CD4-positive, alpha-beta T cell (primary cell): ENCODE data around the gene NUDT3. TPM values are rescaled to one million over a fixed set of nuclear protein-coding genes. Genes with fewer than 3 reads are reported as not detected.

ENCODE experiments used
- ATAC-seq: fragments of 200-7000 bp; cut with Tn5 transposase; one replicate; pipeline ENCODE4 v1.10.0; 2022; ENCODE audit warnings: mild to moderate bottlenecking; ENCODE audit not compliant: poor library complexity
- CTCF ChIA-PET: fragments of 350-600 bp; sonication (Branson Sonifier 250); formaldehyde crosslinking; loops from one replicate; lab custom pipeline; 2021; ENCODE audit warnings: antibody characterized with exemption, inconsistent platforms; lab: Charles Lee
- POLR2A ChIA-PET: fragments of 350-600 bp; sonication (Branson Sonifier 250); formaldehyde crosslinking; loops from one replicate; lab custom pipeline; 2021; ENCODE audit warnings: antibody characterized with exemption, inconsistent platforms; lab: Charles Lee
- DNase-seq, 14 experiments: peaks; one replicate each; pipeline ENCODE4 v3.0.0-alpha.2; 2013 to 2020; ENCODE audit warnings: mixed read lengths in 2 of 14
- H3K27ac ChIP-seq, 2 donors: one replicate each; pipeline versions ENCODE4 v1.5.1 to v1.7.0; 2013; ENCODE audit warnings: low read length in 2 of 2, low read depth in 1 of 2, mild to moderate bottlenecking in 1 of 2
- H3K27me3 ChIP-seq, 2 experiments: 1 replicate in 1 of 2; 2 replicates in 1 of 2; pipeline versions ENCODE4 v1.6.1 to v1.7.0; 2013; ENCODE audit warnings: low read length in 2 of 2, control low read depth in 1 of 2, mild to moderate bottlenecking in 1 of 2, moderate library complexity in 1 of 2; ENCODE audit not compliant: insufficient read depth in 2 of 2, control insufficient read depth in 1 of 2
- H3K36me3 ChIP-seq: one replicate; pipeline ENCODE4 v1.6.1; 2013; ENCODE audit warnings: low read length, control low read depth; ENCODE audit not compliant: insufficient read depth
- H3K4me1 ChIP-seq: one replicate; pipeline ENCODE4 v1.6.1; 2013; ENCODE audit warnings: low read length, control low read depth; ENCODE audit not compliant: insufficient read depth
- H3K4me3 ChIP-seq: one replicate; pipeline ENCODE4 v1.5.1; 2013; ENCODE audit warnings: mild to moderate bottlenecking, low read length, moderate library complexity
- H3K9me3 ChIP-seq, 2 experiments: 1 replicate in 1 of 2; 2 replicates in 1 of 2; pipeline versions ENCODE4 v1.6.1 to v1.7.0; 2013; ENCODE audit warnings: low read length in 2 of 2, mild to moderate bottlenecking in 2 of 2, control low read depth in 1 of 2, moderate library complexity in 1 of 2; ENCODE audit not compliant: control insufficient read depth in 1 of 2, insufficient read depth in 1 of 2
- H3K27ac Mint-ChIP-seq: one replicate; pipeline ENCODE4 v1.8.0; 2020; ENCODE audit warnings: mixed read lengths
- H3K27me3 Mint-ChIP-seq: one replicate; pipeline ENCODE4 v1.8.0; 2021; ENCODE audit warnings: mixed read lengths
- H3K36me3 Mint-ChIP-seq: one replicate; pipeline ENCODE4 v1.8.0; 2021; ENCODE audit warnings: low read depth, mixed read lengths
- H3K4me1 Mint-ChIP-seq: one replicate; pipeline ENCODE4 v1.8.0; 2021; ENCODE audit warnings: low read depth, mixed read lengths
- H3K4me3 Mint-ChIP-seq: one replicate; pipeline ENCODE4 v1.8.0; 2020; ENCODE audit warnings: mild to moderate bottlenecking, mixed read lengths
- H3K9me3 Mint-ChIP-seq: one replicate; pipeline ENCODE4 v1.8.0; 2020; ENCODE audit warnings: mixed read lengths
- CTCF ChIP-seq: fragments of 200-600 bp; IDR thresholded peaks from one replicate; pipeline ENCODE4 v1.8.0; 2022; ENCODE audit warnings: antibody characterized with exemption, mild to moderate bottlenecking
- intact Hi-C, 2 experiments: fragments of 100-400 bp; cut with DNase I in 1 of 2; cut with micrococcal nuclease in 1 of 2; formaldehyde crosslinking; loops; one replicate each; pipeline versions ENCODE4 v1.15.1 to v1.9.0; 2023 to 2025; cut with DNase I, micrococcal nuclease
- total RNA-seq, 174 experiments: library from RNA in 2 of 174; stranded (reverse) in 2 of 174; gene quantifications; one replicate each; pipeline ENCODE4 v1.2.3 and lab custom pipeline; 2021 to 2026

The NUDT3 gene
- total RNA-seq, 2 experiments from 2014 or later = 14.8 to 15.0 TPM

- Histone ChIP-seq H3K4me3 (no peak overlapping the region), H3K4me1 (peaks cover 7% of the 10 kb centered on the region), H3K36me3 (no peaks in the 10 kb centered on the region), H3K9me3 (no peaks in the 10 kb centered on the region), H3K27me3 (no peaks in the 10 kb centered on the region), H3K27ac (no peak overlapping the region)
- CTCF ChIA-PET = interaction anchor here (1.6 kb wide), 1 partner anchor 9 kb away, joined by 3 read pairs; no protein-coding TSS in a partner anchor
- peak; percentile 32 for ATAC-seq
- DNase-seq = peak in 4 of 14 experiments; percentile 3 to 52 (median 38)
- H3K27me3 Mint-ChIP-seq = no peaks in the 10 kb centered on the region
- H3K9me3 Mint-ChIP-seq = no peaks in the 10 kb centered on the region
- POLR2A ChIA-PET = interaction anchor here (0.6 to 1.2 kb wide), 3 partner anchors 22 to 1517 kb away, joined by 3 read pairs; partner anchors contain the start of gene NUDT3
- no peak for TF ChIP-seq CTCF
- H3K36me3 Mint-ChIP-seq = no peaks in the 10 kb centered on the region
- H3K27ac Mint-ChIP-seq = peak overlapping the region; percentile 56
- H3K4me3 Mint-ChIP-seq = peak overlapping the region; percentile 17
- intact Hi-C loops = no loop called here
- peaks cover 56% of the 10 kb centered on the region for H3K4me1 Mint-ChIP-seq
Observed at GRCh38 chr6:34315780-34316179, 76.7 kb downstream of the NUDT3 start.

DNA sequence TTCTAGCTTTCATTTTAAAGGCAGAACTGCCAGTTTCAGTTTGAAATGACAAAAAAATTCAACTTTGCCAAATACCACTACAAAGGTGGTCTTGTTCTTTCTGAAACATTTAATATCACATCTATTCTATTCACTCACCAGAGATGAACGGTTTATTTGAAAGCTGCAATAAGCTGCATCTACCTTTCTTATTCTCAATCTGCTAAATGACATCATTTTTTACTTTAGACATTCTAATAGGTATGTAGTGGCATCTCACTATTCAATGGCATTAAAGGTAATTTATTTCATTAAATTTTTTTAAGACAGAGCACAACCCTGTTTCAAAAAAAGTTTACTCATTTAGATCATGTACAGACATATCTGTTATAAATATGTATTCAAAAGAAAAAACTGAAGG, 77.2 kb downstream of the NUDT3 start:
- Mint-ChIP-seq H3K4me1 (peaks cover 56% of the 10 kb centered on the region), H3K36me3 (no peaks in the 10 kb centered on the region), H3K9me3 (no peaks in the 10 kb centered on the region), H3K4me3 (no peak overlapping the region), H3K27ac (peak overlapping the region; percentile 56), H3K27me3 (no peaks in the 10 kb centered on the region)
- H3K9me3 ChIP-seq = no peaks in the 10 kb centered on the region
- no peak overlapping the region for H3K27ac ChIP-seq
- intact Hi-C loops = no loop called here
- no peaks in the 10 kb centered on the region for H3K36me3 ChIP-seq
- POLR2A ChIA-PET = interaction anchor here (1.1 to 1.2 kb wide), 2 partner anchors 22 to 78 kb away, joined by 3 read pairs; partner anchors contain the start of gene NUDT3
- H3K27me3 ChIP-seq = no peaks in the 10 kb centered on the region
- H3K4me3 ChIP-seq = no peak overlapping the region
- H3K4me1 ChIP-seq = peaks cover 7% of the 10 kb centered on the region
- ATAC-seq = no peak
- DNase-seq = no peak
- TF ChIP-seq CTCF = no peak
- CTCF ChIA-PET = interaction anchor here (1.6 kb wide), 1 partner anchor 9 kb away, joined by 3 read pairs; no protein-coding TSS in a partner anchor

- TF ChIP-seq CTCF = no peak
- Histone ChIP-seq H3K27me3 (no peaks in the 10 kb centered on the region), H3K9me3 (no peaks in the 10 kb centered on the region), H3K36me3 (no peaks in the 10 kb centered on the region), H3K4me3 (no peak overlapping the region), H3K27ac (no peak overlapping the region), H3K4me1 (peaks cover 7% of the 10 kb centered on the region)
- Mint-ChIP-seq H3K4me1 (peaks cover 45% of the 10 kb centered on the region), H3K4me3 (no peak overlapping the region), H3K27me3 (no peaks in the 10 kb centered on the region), H3K27ac (no peak overlapping the region), H3K9me3 (no peaks in the 10 kb centered on the region), H3K36me3 (no peaks in the 10 kb centered on the region)
- intact Hi-C loops = no loop called here
- ATAC-seq = no peak
- DNase-seq = no peak
- CTCF ChIA-PET = no interaction called here
- POLR2A ChIA-PET = no interaction called here
Observed at GRCh38 chr6:34312259-34312658, 80.2 kb downstream of the NUDT3 start.
